ENCODE measurements around the gene PEAR1. TPM values are rescaled to one million over a fixed set of nuclear protein-coding genes. Genes with fewer than 3 reads are reported as not detected.

Gene PEAR1
- total RNA-seq, 2 donors from 2014 or later, result not detected

- H3K27ac Mint-ChIP-seq, result no peak overlapping the region
- H3K4me3 Mint-ChIP-seq, result no peak overlapping the region
- H3K9me3 Mint-ChIP-seq, result no peaks in the 10 kb centered on the region
- no peak for ATAC-seq (replicated peaks)
- no peaks in the 10 kb centered on the region for H3K4me1 Mint-ChIP-seq
- H3K27me3 Mint-ChIP-seq, result no peaks in the 10 kb centered on the region
- H3K36me3 Mint-ChIP-seq (ENCODE audit: low read depth), result peaks cover 34% of the 10 kb centered on the region
Observed at GRCh38 chr1:156947818-156948525, 54.5 kb downstream of the PEAR1 start.

GRCh38 chr1:156948708-156949107 lies 55.2 kb downstream of the PEAR1 start:
- Mint-ChIP-seq H3K9me3 (no peaks in the 10 kb centered on the region), H3K27ac (no peak overlapping the region), H3K4me1 (no peaks in the 10 kb centered on the region), H3K4me3 (no peak overlapping the region), H3K27me3 (no peaks in the 10 kb centered on the region), H3K36me3 (ENCODE audit: low read depth) (peaks cover 31% of the 10 kb centered on the region)
- ATAC-seq (replicated peaks), result no peak

GRCh38 chr1:156949127-156949526 lies 55.6 kb downstream of the PEAR1 start:
- H3K36me3 Mint-ChIP-seq (ENCODE audit: low read depth), result peaks cover 34% of the 10 kb centered on the region
- ATAC-seq (replicated peaks), result no peak
- no peak overlapping the region for H3K4me3 Mint-ChIP-seq
- H3K9me3 Mint-ChIP-seq, result no peaks in the 10 kb centered on the region
- no peak overlapping the region for H3K27ac Mint-ChIP-seq
- H3K27me3 Mint-ChIP-seq, result no peaks in the 10 kb centered on the region
- no peaks in the 10 kb centered on the region for H3K4me1 Mint-ChIP-seq

DNA sequence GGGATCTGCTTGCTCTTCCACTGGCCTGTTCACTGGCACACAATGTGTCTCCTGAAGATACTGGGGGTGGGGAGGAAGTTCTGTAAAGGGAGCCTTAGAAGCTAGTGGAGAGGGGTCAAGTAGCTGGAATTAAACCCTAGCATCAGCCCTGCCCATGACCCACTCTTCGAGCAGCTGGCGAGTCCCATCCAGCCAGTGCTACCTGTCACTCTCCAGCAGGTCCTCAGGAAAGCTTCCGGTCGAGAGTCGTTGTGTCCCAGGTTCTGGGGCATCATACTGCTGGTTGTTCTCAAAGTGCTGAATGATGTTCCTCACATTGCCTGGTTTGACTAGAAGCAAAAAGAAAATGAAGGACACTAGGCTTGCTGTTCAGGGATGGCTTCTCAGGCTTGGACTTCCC lies 57.9 kb downstream of the PEAR1 start:
- Mint-ChIP-seq H3K36me3 (ENCODE audit: low read depth) (peaks cover 42% of the 10 kb centered on the region), H3K27ac (peak overlapping the region; percentile 16), H3K4me3 (no peak overlapping the region), H3K27me3 (no peaks in the 10 kb centered on the region), H3K9me3 (no peaks in the 10 kb centered on the region), H3K4me1 (no peaks in the 10 kb centered on the region)
- no peak for ATAC-seq (replicated peaks)

DNA sequence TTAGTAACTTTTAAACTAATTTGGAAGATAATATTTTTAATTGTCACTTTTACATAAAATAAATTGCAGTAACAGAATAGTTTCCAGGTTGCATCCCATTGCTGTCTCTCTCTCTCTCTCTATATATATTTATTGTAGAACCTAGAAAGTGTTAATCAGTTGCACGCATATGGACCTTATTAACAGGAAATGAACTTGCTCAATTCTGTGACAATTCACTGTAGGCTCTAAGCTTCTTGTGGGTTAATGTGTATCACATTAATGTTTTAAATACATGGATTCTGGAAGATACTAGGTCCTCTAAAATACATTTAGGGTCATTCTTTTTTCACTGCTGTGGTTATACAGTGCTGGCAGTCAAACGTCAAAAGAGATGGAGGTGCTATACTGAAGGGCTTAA lies 60.1 kb downstream of the PEAR1 start:
- Mint-ChIP-seq H3K27ac (no peak overlapping the region), H3K27me3 (no peaks in the 10 kb centered on the region), H3K4me1 (no peaks in the 10 kb centered on the region), H3K4me3 (no peak overlapping the region), H3K9me3 (no peaks in the 10 kb centered on the region), H3K36me3 (ENCODE audit: low read depth) (peaks cover 62% of the 10 kb centered on the region)
- ATAC-seq (replicated peaks), result no peak

GRCh38 chr1:156956333-156956732 lies 62.8 kb downstream of the PEAR1 start:
- no peak overlapping the region for H3K27ac Mint-ChIP-seq
- H3K4me1 Mint-ChIP-seq, result peaks cover 5% of the 10 kb centered on the region
- no peak overlapping the region for H3K4me3 Mint-ChIP-seq
- ATAC-seq (replicated peaks), result no peak
- H3K36me3 Mint-ChIP-seq (ENCODE audit: low read depth), result peaks cover 60% of the 10 kb centered on the region
- no peaks in the 10 kb centered on the region for H3K27me3 Mint-ChIP-seq
- H3K9me3 Mint-ChIP-seq, result no peaks in the 10 kb centered on the region

DNA sequence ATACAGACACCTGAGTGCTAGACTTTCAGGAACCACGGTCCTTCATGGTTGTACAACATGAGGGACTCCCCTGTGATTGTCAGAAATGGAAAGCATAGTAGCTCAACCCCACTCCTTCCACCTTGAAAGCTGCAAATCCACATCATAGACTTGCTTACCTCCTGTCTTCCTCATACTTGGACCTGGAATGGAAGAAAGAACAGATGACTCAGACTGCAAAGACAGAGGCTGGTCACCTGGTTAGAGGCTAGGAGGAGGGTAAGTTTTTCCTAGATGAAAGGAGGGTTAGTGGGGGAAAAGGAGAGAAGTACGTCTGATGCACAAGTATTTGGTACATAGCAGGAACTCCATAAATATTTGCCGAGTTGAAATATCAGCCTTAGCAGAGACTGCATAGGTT lies 64.1 kb downstream of the PEAR1 start:
- Mint-ChIP-seq H3K36me3 (ENCODE audit: low read depth) (peaks cover 57% of the 10 kb centered on the region), H3K4me1 (peaks cover 13% of the 10 kb centered on the region), H3K4me3 (no peak overlapping the region), H3K27ac (no peak overlapping the region), H3K27me3 (no peaks in the 10 kb centered on the region), H3K9me3 (no peaks in the 10 kb centered on the region)
- ATAC-seq (replicated peaks), result no peak

DNA sequence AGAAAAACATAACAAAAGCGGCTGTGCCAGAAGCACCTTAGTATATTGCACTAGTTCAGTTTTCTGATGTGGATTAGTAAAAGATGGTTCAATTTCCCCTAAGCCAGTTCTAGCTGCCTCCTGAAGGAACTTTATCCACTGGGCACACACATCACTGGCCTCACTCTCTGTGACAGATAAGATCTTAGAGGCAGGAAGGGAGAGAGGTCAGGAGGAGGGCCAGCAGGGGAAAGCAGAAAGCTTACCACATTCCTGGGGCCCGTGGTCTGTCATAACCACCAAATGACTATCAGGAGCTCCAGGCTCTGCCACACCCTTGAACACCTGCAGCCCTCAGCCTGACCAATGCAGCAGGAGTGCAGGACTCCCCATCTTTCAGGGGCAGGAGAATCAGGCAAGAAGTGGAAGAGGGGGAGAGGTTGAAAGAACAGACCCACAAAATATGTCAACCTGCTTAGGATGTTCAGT lies 64.8 kb downstream of the PEAR1 start:
- no peaks in the 10 kb centered on the region for H3K9me3 Mint-ChIP-seq
- H3K27ac Mint-ChIP-seq, result peak overlapping the region; percentile 31

DNA sequence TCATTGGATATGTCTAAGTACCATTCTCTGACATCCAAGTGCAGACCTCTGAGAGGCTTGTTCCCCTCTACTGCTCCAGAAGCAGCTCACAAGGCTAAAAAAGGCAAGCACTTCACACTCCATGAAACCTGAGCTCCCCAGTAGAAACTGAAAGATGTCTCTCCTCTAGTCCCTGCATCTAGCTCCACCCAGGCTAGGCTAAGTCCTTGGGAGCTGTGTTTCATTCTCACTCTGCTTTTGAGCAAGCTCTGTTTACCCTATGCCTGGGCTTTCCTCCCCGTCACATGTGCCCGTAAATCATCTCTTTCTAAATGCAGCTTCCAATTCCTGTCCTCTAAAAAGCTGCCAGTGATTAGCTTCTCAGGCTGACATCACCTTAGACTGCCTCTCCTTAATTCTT lies 65.9 kb downstream of the PEAR1 start:
- no peak overlapping the region for H3K27ac Mint-ChIP-seq
- peaks cover 30% of the 10 kb centered on the region for H3K4me1 Mint-ChIP-seq
- peaks cover 48% of the 10 kb centered on the region for H3K36me3 Mint-ChIP-seq (ENCODE audit: low read depth)
- no peak overlapping the region for H3K4me3 Mint-ChIP-seq
- no peaks in the 10 kb centered on the region for H3K27me3 Mint-ChIP-seq
- peaks cover 7% of the 10 kb centered on the region for H3K9me3 Mint-ChIP-seq
- no peak for ATAC-seq (replicated peaks)

More for the DNA sequence above, 64.8 kb downstream of the PEAR1 start:
- ATAC-seq (replicated peaks), result no peak
- Mint-ChIP-seq H3K4me3 (no peak overlapping the region), H3K36me3 (ENCODE audit: low read depth) (peaks cover 57% of the 10 kb centered on the region), H3K4me1 (peaks cover 19% of the 10 kb centered on the region), H3K27me3 (no peaks in the 10 kb centered on the region)

- Mint-ChIP-seq H3K9me3 (peaks cover 8% of the 10 kb centered on the region), H3K27me3 (no peaks in the 10 kb centered on the region), H3K4me3 (no peak overlapping the region), H3K36me3 (ENCODE audit: low read depth) (peaks cover 43% of the 10 kb centered on the region), H3K4me1 (peaks cover 31% of the 10 kb centered on the region), H3K27ac (peak overlapping the region; percentile 28)
- ATAC-seq (replicated peaks), result no peak
Observed at GRCh38 chr1:156959925-156960324, 66.4 kb downstream of the PEAR1 start.

DNA sequence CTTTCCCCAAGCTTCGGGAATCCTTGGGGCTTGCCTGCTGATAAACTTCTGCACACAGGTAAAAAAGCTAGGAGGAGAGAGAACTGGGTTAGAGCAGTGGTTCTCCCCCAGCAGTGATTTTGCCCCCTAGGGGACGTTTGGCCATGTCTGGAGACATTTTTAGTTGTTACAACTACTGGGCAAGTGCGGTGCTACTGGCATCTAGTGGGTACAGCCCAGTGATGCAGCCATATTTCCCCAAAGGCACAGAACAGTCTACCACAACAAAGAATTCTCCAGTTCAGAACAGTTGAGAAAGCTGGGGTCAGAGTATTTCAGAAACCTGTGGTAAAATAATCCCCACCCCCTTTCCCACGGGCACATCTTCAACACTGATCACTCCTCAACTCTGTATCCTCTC lies 68.2 kb downstream of the PEAR1 start:
- ATAC-seq (replicated peaks), result peak; percentile 56
- Mint-ChIP-seq H3K36me3 (ENCODE audit: low read depth) (peaks cover 29% of the 10 kb centered on the region), H3K4me3 (no peak overlapping the region), H3K27ac (peak overlapping the region; percentile 15), H3K4me1 (peaks cover 31% of the 10 kb centered on the region), H3K27me3 (no peaks in the 10 kb centered on the region), H3K9me3 (peaks cover 8% of the 10 kb centered on the region)

- peak; percentile 78 for ATAC-seq (replicated peaks)
- Mint-ChIP-seq H3K27ac (peak overlapping the region; percentile 87), H3K4me3 (peak overlapping the region; percentile 80), H3K4me1 (peaks cover 31% of the 10 kb centered on the region), H3K36me3 (ENCODE audit: low read depth) (peaks cover 10% of the 10 kb centered on the region), H3K27me3 (peaks cover 3% of the 10 kb centered on the region), H3K9me3 (peaks cover 8% of the 10 kb centered on the region)
Observed at GRCh38 chr1:156963621-156964020, 70.1 kb downstream of the PEAR1 start.

DNA sequence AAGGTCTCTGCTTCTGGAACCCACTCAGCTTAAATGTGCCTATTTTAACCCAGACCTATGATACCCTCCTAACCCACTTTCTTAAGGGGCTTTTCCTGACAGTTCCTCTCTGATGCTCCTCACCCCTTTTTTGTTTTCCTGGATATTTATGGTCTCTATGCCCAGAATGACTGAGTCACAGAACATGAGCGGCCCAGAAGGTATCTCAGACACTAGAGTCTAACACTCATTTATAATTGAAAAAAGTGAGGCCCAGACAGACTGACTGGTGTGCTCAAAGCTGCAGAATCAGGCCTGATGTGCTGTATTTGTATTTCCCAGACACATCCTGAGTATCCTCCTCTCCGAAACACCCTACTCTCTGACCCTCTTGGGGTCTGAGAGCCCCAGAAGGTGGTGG lies 70.9 kb downstream of the PEAR1 start:
- Mint-ChIP-seq H3K4me3 (peak overlapping the region; percentile 80), H3K4me1 (peaks cover 29% of the 10 kb centered on the region), H3K36me3 (ENCODE audit: low read depth) (peaks cover 2% of the 10 kb centered on the region), H3K9me3 (peaks cover 8% of the 10 kb centered on the region), H3K27me3 (peaks cover 3% of the 10 kb centered on the region), H3K27ac (peak overlapping the region; percentile 87)
- ATAC-seq (replicated peaks), result no peak
